ENCODE data around the gene MEP1A. TPM values are rescaled to one million over a fixed set of nuclear protein-coding genes. Genes with fewer than 3 reads are reported as not detected.

MEP1A gene
- total RNA-seq, 2 donors from 2014 or later: not detected

- no peaks in the 10 kb centered on the region for H3K27me3 ChIP-seq (replicated peaks; ENCODE audit: insufficient read depth)
- H3K9me3 ChIP-seq: no peaks in the 10 kb centered on the region
- no peaks in the 10 kb centered on the region for H3K4me1 ChIP-seq (ENCODE audit: control insufficient read depth in 1 of 2, low read depth in 2 of 2)
- H3K36me3 ChIP-seq: no peaks in the 10 kb centered on the region
- DNase-seq (ENCODE audit: low spot score) (no peak), ATAC-seq (ENCODE audit: insufficient number of reproducible peaks, low FRiP score, low read depth) (no peak)
- no peak for TF ChIP-seq CTCF (IDR thresholded peaks at IDR 0.05)
- no peak overlapping the region for H3K4me3 ChIP-seq
- no peak overlapping the region for H3K27ac ChIP-seq
Measured at GRCh38 chr6:46795816-46796215, 2.6 kb downstream of the MEP1A start.

- H3K27me3 ChIP-seq (replicated peaks; ENCODE audit: insufficient read depth): no peaks in the 10 kb centered on the region
- no peak for TF ChIP-seq CTCF (IDR thresholded peaks at IDR 0.05)
- H3K36me3 ChIP-seq: no peaks in the 10 kb centered on the region
- no peak overlapping the region for H3K4me3 ChIP-seq
- no peak overlapping the region for H3K27ac ChIP-seq
- no peak for DNase-seq (ENCODE audit: low spot score)
- ATAC-seq (ENCODE audit: insufficient number of reproducible peaks, low FRiP score, low read depth): no peak
- no peaks in the 10 kb centered on the region for H3K9me3 ChIP-seq
- no peaks in the 10 kb centered on the region for H3K4me1 ChIP-seq (ENCODE audit: control insufficient read depth in 1 of 2, low read depth in 2 of 2)
Measured at GRCh38 chr6:46796848-46797580, 3.8 kb downstream of the MEP1A start.

GRCh38 chr6:46799657-46800056 lies 6.5 kb downstream of the MEP1A start:
- no peak overlapping the region for H3K4me3 ChIP-seq
- ATAC-seq (ENCODE audit: insufficient number of reproducible peaks, low FRiP score, low read depth): no peak
- no peak overlapping the region for H3K27ac ChIP-seq
- no peak for TF ChIP-seq CTCF (IDR thresholded peaks at IDR 0.05)
- no peak for DNase-seq (ENCODE audit: low spot score)
- H3K4me1 ChIP-seq (ENCODE audit: control insufficient read depth in 1 of 2, low read depth in 2 of 2): no peaks in the 10 kb centered on the region
- no peaks in the 10 kb centered on the region for H3K36me3 ChIP-seq
- H3K9me3 ChIP-seq: no peaks in the 10 kb centered on the region
- no peaks in the 10 kb centered on the region for H3K27me3 ChIP-seq (replicated peaks; ENCODE audit: insufficient read depth)

- H3K27ac ChIP-seq: no peak overlapping the region
- no peaks in the 10 kb centered on the region for H3K27me3 ChIP-seq (replicated peaks; ENCODE audit: insufficient read depth)
- H3K36me3 ChIP-seq: no peaks in the 10 kb centered on the region
- no peak for ATAC-seq (ENCODE audit: insufficient number of reproducible peaks, low FRiP score, low read depth)
- H3K4me3 ChIP-seq: no peak overlapping the region
- H3K4me1 ChIP-seq (ENCODE audit: control insufficient read depth in 1 of 2, low read depth in 2 of 2): no peaks in the 10 kb centered on the region
- H3K9me3 ChIP-seq: no peaks in the 10 kb centered on the region
- no peak for DNase-seq (ENCODE audit: low spot score)
- no peak for TF ChIP-seq CTCF (IDR thresholded peaks at IDR 0.05)
Measured at GRCh38 chr6:46808806-46809205, 15.6 kb downstream of the MEP1A start.

- DNase-seq (ENCODE audit: low spot score): no peak
- ATAC-seq (ENCODE audit: insufficient number of reproducible peaks, low FRiP score, low read depth): no peak
- TF ChIP-seq CTCF (IDR thresholded peaks at IDR 0.05): no peak
Measured at GRCh38 chr6:46815130-46815529, 21.9 kb downstream of the MEP1A start.

More at GRCh38 chr6:46815130-46815529, 21.9 kb downstream of the MEP1A start:
- Histone ChIP-seq H3K27me3 (replicated peaks; ENCODE audit: insufficient read depth) (no peaks in the 10 kb centered on the region), H3K4me1 (ENCODE audit: control insufficient read depth in 1 of 2, low read depth in 2 of 2) (no peaks in the 10 kb centered on the region), H3K27ac (no peak overlapping the region), H3K36me3 (no peaks in the 10 kb centered on the region), H3K4me3 (no peak overlapping the region), H3K9me3 (no peaks in the 10 kb centered on the region)

Data from thoracic aorta (tissue), 2 donors.